SU-DHL-6 (cell line): ENCODE results near the gene SLC9A7.

Experiments
- EZH2phosphoT487 ChIP-seq: fragments of 200-600 bp; sonication (generic), shearing (Covaris generic); conservative IDR thresholded peaks from 2 replicates; pipeline ENCODE4 v1.6.1; 2018; ENCODE audit warnings: mild to moderate bottlenecking, antibody characterized with exemption, low read length, moderate library complexity, mixed read lengths
- TF ChIP-seq, protein P1 (sequence below): fragments of 200-600 bp; sonication (generic); IDR thresholded peaks from one replicate; pipeline ENCODE4 v1.5.1; 2017; ENCODE audit warnings: antibody characterized with exemption, mild to moderate bottlenecking, low read length, moderate library complexity; ENCODE audit not compliant: insufficient read depth, poor library complexity, severe bottlenecking

DNA sequence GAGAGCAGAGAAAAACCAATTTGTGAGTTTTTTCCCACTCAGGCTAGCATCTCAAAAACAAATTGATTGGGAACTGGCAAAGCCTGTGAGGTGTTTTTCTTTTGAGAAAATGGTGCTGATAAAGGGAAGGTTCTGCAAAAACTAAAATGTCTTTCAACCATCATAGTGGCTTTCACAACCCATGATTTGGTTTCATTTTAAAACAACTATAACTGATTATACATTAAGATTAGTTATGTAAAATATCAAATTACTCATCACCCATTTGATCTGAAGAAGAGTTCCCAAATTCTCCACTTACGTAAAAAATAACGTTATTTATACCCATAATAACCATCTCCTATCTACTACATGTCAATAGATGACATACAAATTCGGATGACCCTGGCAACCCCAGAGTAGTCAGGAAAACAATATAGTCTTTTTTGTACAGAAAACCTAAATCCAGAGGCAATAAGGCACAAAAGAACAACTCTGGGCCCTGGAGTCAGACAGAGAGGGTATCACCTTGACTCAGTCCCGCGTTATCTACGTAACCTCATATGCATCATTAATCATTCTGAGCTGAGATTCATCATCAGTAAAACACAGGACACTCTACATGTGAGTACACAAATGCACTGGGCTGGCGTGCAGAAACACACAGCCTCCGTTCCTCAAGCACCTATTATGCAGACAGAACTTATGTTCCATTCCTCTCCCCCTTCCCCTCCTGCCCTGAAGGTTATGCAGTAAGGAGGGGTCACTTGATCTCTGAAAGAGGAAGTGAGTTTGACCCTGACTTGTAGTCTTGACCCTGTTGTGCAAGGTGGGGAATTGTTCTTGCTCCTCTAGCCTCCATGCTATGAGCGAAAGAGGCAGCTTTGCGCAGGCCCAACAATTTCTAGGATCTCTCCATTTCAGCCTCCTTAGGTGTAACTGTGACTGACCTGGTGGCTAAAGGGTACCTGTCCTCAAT, 82.2 kb downstream of the SLC9A7 start:
- TF ChIP-seq, protein P1, sequence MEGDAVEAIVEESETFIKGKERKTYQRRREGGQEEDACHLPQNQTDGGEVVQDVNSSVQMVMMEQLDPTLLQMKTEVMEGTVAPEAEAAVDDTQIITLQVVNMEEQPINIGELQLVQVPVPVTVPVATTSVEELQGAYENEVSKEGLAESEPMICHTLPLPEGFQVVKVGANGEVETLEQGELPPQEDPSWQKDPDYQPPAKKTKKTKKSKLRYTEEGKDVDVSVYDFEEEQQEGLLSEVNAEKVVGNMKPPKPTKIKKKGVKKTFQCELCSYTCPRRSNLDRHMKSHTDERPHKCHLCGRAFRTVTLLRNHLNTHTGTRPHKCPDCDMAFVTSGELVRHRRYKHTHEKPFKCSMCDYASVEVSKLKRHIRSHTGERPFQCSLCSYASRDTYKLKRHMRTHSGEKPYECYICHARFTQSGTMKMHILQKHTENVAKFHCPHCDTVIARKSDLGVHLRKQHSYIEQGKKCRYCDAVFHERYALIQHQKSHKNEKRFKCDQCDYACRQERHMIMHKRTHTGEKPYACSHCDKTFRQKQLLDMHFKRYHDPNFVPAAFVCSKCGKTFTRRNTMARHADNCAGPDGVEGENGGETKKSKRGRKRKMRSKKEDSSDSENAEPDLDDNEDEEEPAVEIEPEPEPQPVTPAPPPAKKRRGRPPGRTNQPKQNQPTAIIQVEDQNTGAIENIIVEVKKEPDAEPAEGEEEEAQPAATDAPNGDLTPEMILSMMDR = no peak
- TF ChIP-seq EZH2phosphoT487 = no peak
